Osteocyte (in vitro differentiated cells): ENCODE results near the gene PGGT1B. TPM values are rescaled to one million over a fixed set of nuclear protein-coding genes. Genes with fewer than 3 reads are reported as not detected.

Experiments used
- DNase-seq: peaks from one replicate; pipeline ENCODE4 v3.0.0; 2021; ENCODE audit warnings: mixed read lengths; ENCODE audit not compliant: unreplicated experiment; ENCODE audit errors: extremely low spot score
- H3K27ac Mint-ChIP-seq: one replicate; pipeline ENCODE4 v1.8.0; 2021; ENCODE audit warnings: mild to moderate bottlenecking, mixed read lengths; ENCODE audit not compliant: unreplicated experiment
- H3K27me3 Mint-ChIP-seq: one replicate; pipeline ENCODE4 v1.8.0; 2021; ENCODE audit warnings: mixed read lengths; ENCODE audit not compliant: unreplicated experiment
- H3K36me3 Mint-ChIP-seq: one replicate; pipeline ENCODE4 v1.8.0; 2021; ENCODE audit warnings: mixed read lengths; ENCODE audit not compliant: unreplicated experiment
- H3K4me1 Mint-ChIP-seq: one replicate; pipeline ENCODE4 v1.8.0; 2021; ENCODE audit warnings: mixed read lengths; ENCODE audit not compliant: unreplicated experiment
- H3K4me3 Mint-ChIP-seq: one replicate; pipeline ENCODE4 v1.8.0; 2021; ENCODE audit warnings: mild to moderate bottlenecking, moderate library complexity, mixed read lengths; ENCODE audit not compliant: unreplicated experiment
- H3K9me3 Mint-ChIP-seq: one replicate; pipeline ENCODE4 v1.8.0; 2021; ENCODE audit warnings: mixed read lengths; ENCODE audit not compliant: unreplicated experiment
- CTCF ChIP-seq: fragments of 200-600 bp; sonication (generic); IDR thresholded peaks from 2 replicates; pipeline ENCODE4 v1.5.0; 2021; ENCODE audit warnings: antibody characterized with exemption, mild to moderate bottlenecking, moderate library complexity
- total RNA-seq: library from RNA; stranded (reverse); gene quantifications from 2 replicates; pipeline ENCODE4 v1.2.1, GENCODE V29; 2021

The PGGT1B gene
- total RNA-seq, 1 donor from 2014 or later, result 42.6 TPM

GRCh38 chr5:115298811-115299210, 36.1 kb upstream of the PGGT1B start:
- no peak overlapping the region for H3K27ac Mint-ChIP-seq
- no peaks in the 10 kb centered on the region for H3K9me3 Mint-ChIP-seq
- H3K4me3 Mint-ChIP-seq, result no peak overlapping the region
- no peaks in the 10 kb centered on the region for H3K36me3 Mint-ChIP-seq
- H3K27me3 Mint-ChIP-seq, result peaks cover 45% of the 10 kb centered on the region
- no peak for TF ChIP-seq CTCF
- peaks cover 18% of the 10 kb centered on the region for H3K4me1 Mint-ChIP-seq
- no peak for DNase-seq

- Mint-ChIP-seq H3K4me1 (peaks cover 22% of the 10 kb centered on the region), H3K9me3 (peaks cover 4% of the 10 kb centered on the region)
- no peak for DNase-seq
These were observed 34.4 kb upstream of the PGGT1B start for GRCh38 chr5:115297031-115297430.

GRCh38 chr5:115296124-115297022, 33.7 kb upstream of the PGGT1B start, which contains the start of gene CCDC112:
Gene CCDC112 (minus strand): TSS chr5:115296654. CDS start chr5:115296543, 111 bp downstream.
- H3K4me3 Mint-ChIP-seq, result peak within 1 kb of the TSS; percentile 98
- no peak for TF ChIP-seq CTCF
- peaks cover 4% of the 10 kb centered on the region for H3K36me3 Mint-ChIP-seq

More at GRCh38 chr5:115297031-115297430, 34.4 kb upstream of the PGGT1B start:
- H3K36me3 Mint-ChIP-seq, result peaks cover 3% of the 10 kb centered on the region
- TF ChIP-seq CTCF, result no peak
- no peak overlapping the region for H3K27ac Mint-ChIP-seq
- H3K27me3 Mint-ChIP-seq, result peaks cover 34% of the 10 kb centered on the region
- H3K4me3 Mint-ChIP-seq, result peak overlapping the region; percentile 36

GRCh38 chr5:115295777-115296123, 33.1 kb upstream of the PGGT1B start:
- H3K36me3 Mint-ChIP-seq, result peaks cover 4% of the 10 kb centered on the region
- peak overlapping the region; percentile 84 for H3K27ac Mint-ChIP-seq
- H3K27me3 Mint-ChIP-seq, result peaks cover 22% of the 10 kb centered on the region
- no peak for TF ChIP-seq CTCF
- H3K4me3 Mint-ChIP-seq, result peak overlapping the region; percentile 98
- H3K9me3 Mint-ChIP-seq, result peaks cover 10% of the 10 kb centered on the region
- DNase-seq, result no peak
- peaks cover 22% of the 10 kb centered on the region for H3K4me1 Mint-ChIP-seq

More at GRCh38 chr5:115296124-115297022, 33.7 kb upstream of the PGGT1B start, which contains the start of gene CCDC112:
- DNase-seq, result peak; percentile 87
- Mint-ChIP-seq H3K27ac (peak within 1 kb of the TSS; percentile 84), H3K27me3 (peaks cover 28% of the 10 kb centered on the region), H3K9me3 (peaks cover 9% of the 10 kb centered on the region), H3K4me1 (peaks cover 22% of the 10 kb centered on the region)

GRCh38 chr5:115291397-115291796, 28.7 kb upstream of the PGGT1B start:
- Mint-ChIP-seq H3K9me3 (peaks cover 10% of the 10 kb centered on the region), H3K36me3 (peaks cover 4% of the 10 kb centered on the region), H3K27me3 (no peaks in the 10 kb centered on the region), H3K27ac (no peak overlapping the region), H3K4me1 (peaks cover 22% of the 10 kb centered on the region), H3K4me3 (no peak overlapping the region)
- DNase-seq, result no peak
- TF ChIP-seq CTCF, result no peak
